ENCODE measurements around the gene HAL.

The HAL gene

GRCh38 chr12:95951515-95951914 lies 44.6 kb downstream of the HAL start:
- no peaks in the 10 kb centered on the region for H3K9me3 ChIP-seq (ENCODE audit: control insufficient read depth, insufficient read depth, low read length)
- no peak overlapping the region for H3K9ac ChIP-seq (ENCODE audit: low read depth, low read length)
- no peaks in the 10 kb centered on the region for H3K36me3 ChIP-seq (ENCODE audit: insufficient read depth, low read length)
- H3K4me1 ChIP-seq (ENCODE audit: insufficient read depth, low read length), result no peaks in the 10 kb centered on the region

DNA sequence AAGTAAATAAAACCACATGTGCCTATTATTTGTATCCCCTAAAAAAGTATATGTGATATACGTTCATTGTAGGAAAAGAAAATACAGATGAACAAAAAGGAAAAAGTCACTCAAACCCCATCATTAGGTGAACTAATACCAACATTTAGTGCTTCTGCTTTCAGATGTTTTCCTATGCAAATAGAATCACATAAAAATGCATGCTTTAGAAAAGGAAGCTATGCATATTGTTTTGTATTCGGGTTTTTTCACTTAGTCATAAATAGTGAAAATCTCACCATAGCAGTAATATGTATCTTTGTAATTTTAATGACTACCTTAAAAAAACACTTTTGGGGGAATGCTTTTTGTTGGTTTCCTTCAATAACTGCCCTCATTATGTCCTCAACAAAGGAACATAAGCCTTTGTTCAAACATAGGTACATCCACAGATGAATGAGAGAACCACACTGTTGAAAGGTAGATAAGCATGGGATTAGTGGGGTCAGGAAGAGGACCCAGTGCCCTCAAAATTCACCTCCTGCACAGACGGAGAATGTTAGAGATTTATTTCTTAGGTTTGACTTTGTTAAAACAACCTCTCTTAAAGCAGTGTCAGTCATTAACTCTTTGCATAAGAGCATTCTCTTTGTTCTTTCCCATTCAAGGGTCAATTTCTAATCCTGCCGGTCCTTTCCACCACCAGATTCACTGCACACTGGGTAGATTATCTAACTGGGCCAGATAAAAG lies 46.5 kb downstream of the HAL start:
- no peaks in the 10 kb centered on the region for H3K9me3 ChIP-seq (ENCODE audit: control insufficient read depth, insufficient read depth, low read length)
- H3K36me3 ChIP-seq (ENCODE audit: insufficient read depth, low read length), result no peaks in the 10 kb centered on the region
- no peak overlapping the region for H3K9ac ChIP-seq (ENCODE audit: low read depth, low read length)
- H3K4me1 ChIP-seq (ENCODE audit: insufficient read depth, low read length), result no peaks in the 10 kb centered on the region

- no peaks in the 10 kb centered on the region for H3K4me1 ChIP-seq (ENCODE audit: insufficient read depth, low read length)
- no peaks in the 10 kb centered on the region for H3K9me3 ChIP-seq (ENCODE audit: control insufficient read depth, insufficient read depth, low read length)
- peak overlapping the region; percentile 94; the same call in 1 of the 2 replicates for H3K9ac ChIP-seq (ENCODE audit: low read depth, low read length)
- H3K36me3 ChIP-seq (ENCODE audit: insufficient read depth, low read length), result no peaks in the 10 kb centered on the region
Measured at GRCh38 chr12:95944108-95944704, 51.9 kb downstream of the HAL start.

GRCh38 chr12:95943330-95943842 lies 52.8 kb downstream of the HAL start, which contains the start of gene AMDHD1:
TSS of gene AMDHD1 (plus strand) at chr12:95943331. CDS start at chr12:95943399, 68 bp downstream.
- H3K9me3 ChIP-seq (ENCODE audit: control insufficient read depth, insufficient read depth, low read length), result no peaks in the 10 kb centered on the region
- H3K4me1 ChIP-seq (ENCODE audit: insufficient read depth, low read length), result no peaks in the 10 kb centered on the region
- H3K9ac ChIP-seq (ENCODE audit: low read depth, low read length), result peak within 1 kb of the TSS; percentile 94

GRCh38 chr12:95942524-95943329 lies 53.4 kb downstream of the HAL start, which contains the start of gene CCDC38:
TSS of gene CCDC38 (minus strand) at chr12:95942614. CDS start at chr12:95936509, 6,105 bp downstream.
- Histone ChIP-seq H3K9ac (ENCODE audit: low read depth, low read length) (peak within 1 kb of the TSS; percentile 94), H3K4me1 (ENCODE audit: insufficient read depth, low read length) (no peaks in the 10 kb centered on the region), H3K36me3 (ENCODE audit: insufficient read depth, low read length) (no peaks in the 10 kb centered on the region), H3K9me3 (ENCODE audit: control insufficient read depth, insufficient read depth, low read length) (no peaks in the 10 kb centered on the region)

More at GRCh38 chr12:95943330-95943842, 52.8 kb downstream of the HAL start, which contains the start of gene AMDHD1:
- H3K36me3 ChIP-seq (ENCODE audit: insufficient read depth, low read length), result no peaks in the 10 kb centered on the region

- peak overlapping the region; percentile 94; the same call in 1 of the 2 replicates for H3K9ac ChIP-seq (ENCODE audit: low read depth, low read length)
- no peaks in the 10 kb centered on the region for H3K36me3 ChIP-seq (ENCODE audit: insufficient read depth, low read length)
- no peaks in the 10 kb centered on the region for H3K4me1 ChIP-seq (ENCODE audit: insufficient read depth, low read length)
- no peaks in the 10 kb centered on the region for H3K9me3 ChIP-seq (ENCODE audit: control insufficient read depth, insufficient read depth, low read length)
Measured at GRCh38 chr12:95942101-95942523, 54.0 kb downstream of the HAL start.

DNA sequence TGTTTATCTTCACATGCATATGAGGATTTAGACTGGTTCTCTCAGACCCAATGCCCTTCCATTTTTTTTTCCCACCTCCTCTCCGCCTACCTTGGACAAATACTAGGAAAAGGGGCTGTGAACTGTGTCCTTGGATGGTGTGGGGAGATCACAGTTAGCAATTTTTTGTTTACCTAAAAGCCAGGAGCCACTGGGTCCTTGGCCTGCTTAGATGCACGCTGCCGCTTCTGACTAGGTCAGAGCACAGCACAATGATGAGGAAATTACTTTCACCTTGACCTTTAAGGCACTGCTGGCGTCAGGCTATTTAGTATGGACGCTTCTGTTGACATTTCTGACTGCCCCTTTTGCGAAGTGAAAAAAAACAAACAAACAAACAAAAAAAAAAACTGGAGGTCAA lies 55.6 kb downstream of the HAL start:
- H3K36me3 ChIP-seq (ENCODE audit: insufficient read depth, low read length), result no peaks in the 10 kb centered on the region

More for the DNA sequence above, 55.6 kb downstream of the HAL start:
- H3K9ac ChIP-seq (ENCODE audit: low read depth, low read length), result no peak overlapping the region
- H3K4me1 ChIP-seq (ENCODE audit: insufficient read depth, low read length), result no peaks in the 10 kb centered on the region
- no peaks in the 10 kb centered on the region for H3K9me3 ChIP-seq (ENCODE audit: control insufficient read depth, insufficient read depth, low read length)
